Ishikawa (cell line): ENCODE results near the gene ZMIZ1.

ENCODE experiments used
- CEBPB ChIP-seq: IDR thresholded peaks from 2 replicates; pipeline ENCODE4 v1.6.1; 2012
- CREB1 ChIP-seq: IDR thresholded peaks from 2 replicates; pipeline ENCODE4 v1.6.1; 2012; ENCODE audit warnings: low read depth
- EGR1 ChIP-seq: IDR thresholded peaks from 2 replicates; pipeline ENCODE4 v1.6.1; 2012
- EP300 ChIP-seq: IDR thresholded peaks from 2 replicates; pipeline ENCODE4 v1.6.1; 2012; ENCODE audit warnings: borderline replicate concordance
- FOXM1 ChIP-seq: IDR thresholded peaks from 2 replicates; pipeline ENCODE4 v1.6.1; 2012; ENCODE audit warnings: low read depth, borderline replicate concordance
- NFIC ChIP-seq: IDR thresholded peaks from 2 replicates; pipeline ENCODE4 v1.6.1; 2012
- RAD21 ChIP-seq: IDR thresholded peaks from 2 replicates; pipeline ENCODE4 v1.6.1; 2012; ENCODE audit warnings: low read depth
- REST ChIP-seq: IDR thresholded peaks from 2 replicates; pipeline ENCODE4 v1.6.1; 2012; ENCODE audit warnings: low read depth, mild to moderate bottlenecking
- TAF1 ChIP-seq: IDR thresholded peaks from 2 replicates; pipeline ENCODE4 v1.6.1; 2012; ENCODE audit warnings: low read depth, mild to moderate bottlenecking
- TCF12 ChIP-seq: IDR thresholded peaks from 2 replicates; pipeline ENCODE4 v1.6.1; 2012; ENCODE audit warnings: low read depth
- TEAD4 ChIP-seq: IDR thresholded peaks from 2 replicates; pipeline ENCODE4 v1.6.1; 2012
- USF1 ChIP-seq: IDR thresholded peaks from 2 replicates; pipeline ENCODE4 v1.6.1; 2012
- YY1 ChIP-seq: IDR thresholded peaks from 2 replicates; pipeline ENCODE4 v1.6.1; 2012; ENCODE audit warnings: low read depth
- ZBTB7A ChIP-seq: IDR thresholded peaks from 2 replicates; pipeline ENCODE4 v1.6.1; 2012; ENCODE audit warnings: low read depth
- TF ChIP-seq, protein P1 (sequence below): IDR thresholded peaks from 2 replicates; pipeline ENCODE4 v1.6.1; 2012

Gene ZMIZ1

GRCh38 chr10:79094412-79095175 is 25.8 kb downstream of the ZMIZ1 start:
- TF ChIP-seq USF1 (no peak), YY1 (no peak), RAD21 (no peak), TAF1 (no peak), FOXM1 (no peak), TEAD4 (no peak), TCF12 (no peak), NFIC (no peak), CEBPB (no peak), CREB1 (no peak), EP300 (no peak), ZBTB7A (no peak), REST (no peak), EGR1 (no peak)
- TF ChIP-seq, protein P1, sequence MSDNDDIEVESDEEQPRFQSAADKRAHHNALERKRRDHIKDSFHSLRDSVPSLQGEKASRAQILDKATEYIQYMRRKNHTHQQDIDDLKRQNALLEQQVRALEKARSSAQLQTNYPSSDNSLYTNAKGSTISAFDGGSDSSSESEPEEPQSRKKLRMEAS: no peak

- TF ChIP-seq ZBTB7A (no peak), CEBPB (no peak), CREB1 (no peak), EP300 (no peak), EGR1 (no peak), USF1 (no peak), YY1 (no peak), REST (no peak), NFIC (no peak), TAF1 (no peak), RAD21 (no peak), TEAD4 (no peak), TCF12 (no peak), FOXM1 (no peak)
- TF ChIP-seq, protein P1: no peak
Measured at GRCh38 chr10:79095316-79095715, 26.6 kb downstream of the ZMIZ1 start.

DNA sequence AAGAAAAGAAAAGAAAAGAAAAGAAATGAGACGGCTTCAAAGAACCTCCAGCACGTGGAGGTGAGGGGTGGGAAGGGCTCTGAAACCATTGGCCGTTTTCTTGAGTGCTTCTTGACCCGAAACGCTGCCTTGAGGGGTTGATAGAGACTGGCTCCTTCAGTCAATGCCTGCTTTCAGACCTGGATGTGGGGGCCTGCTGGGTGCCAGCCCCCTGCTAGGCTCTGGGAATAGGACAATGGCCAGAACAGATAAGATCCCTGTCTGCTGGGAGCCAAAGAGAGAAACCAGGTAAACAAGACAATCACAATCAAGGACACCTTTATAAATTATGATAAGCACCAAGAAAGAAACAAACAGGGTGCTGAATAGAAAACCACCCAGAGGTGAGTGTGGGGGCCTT is 27.7 kb downstream of the ZMIZ1 start:
- no peak for TF ChIP-seq TEAD4
- TF ChIP-seq, protein P1: no peak

DNA sequence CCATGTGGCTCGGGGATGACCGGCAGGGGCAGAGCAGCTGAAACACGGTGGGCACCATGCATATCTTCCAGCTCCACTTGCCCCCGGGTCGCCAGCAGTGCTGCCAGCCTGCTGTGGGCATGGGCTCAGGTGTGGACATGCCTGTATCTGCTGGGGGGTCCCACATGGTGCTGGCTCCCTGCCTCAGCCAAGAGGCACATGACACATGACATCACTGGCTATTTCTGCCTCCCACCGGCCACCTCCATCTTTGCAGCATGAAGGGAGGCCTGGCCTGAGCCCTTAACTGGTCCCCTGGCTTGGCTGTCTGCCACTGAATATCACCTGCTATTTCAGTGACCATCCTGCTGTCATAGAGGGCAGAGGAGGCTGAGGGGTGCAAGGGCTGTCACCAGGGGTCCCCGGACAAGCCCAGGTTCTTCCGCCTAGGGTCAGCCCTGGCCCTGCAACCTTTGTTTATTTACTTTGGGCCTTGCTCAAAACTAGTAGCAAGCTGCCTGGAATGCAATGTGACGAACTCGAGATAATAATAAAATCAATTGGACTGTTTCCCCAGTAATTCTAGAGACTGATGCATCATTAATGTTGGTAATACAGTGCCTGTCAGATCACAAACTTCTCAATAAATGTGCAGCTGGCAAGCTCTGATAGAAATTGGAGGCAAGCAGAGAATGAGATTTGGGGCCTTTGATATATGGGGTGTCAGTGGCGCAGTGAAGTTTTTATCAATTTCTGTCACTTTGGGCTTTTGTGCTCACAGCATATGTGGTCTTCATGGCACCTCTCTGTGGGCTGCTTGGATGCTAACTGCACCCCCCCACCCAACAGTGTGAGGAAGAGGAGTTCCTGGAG is 28.5 kb downstream of the ZMIZ1 start:
- TF ChIP-seq REST (no peak), EGR1 (no peak), FOXM1 (no peak), ZBTB7A (peak; percentile 70; the same call in 1 of the 2 replicates), TAF1 (no peak), YY1 (no peak)
